Measurements from ENCODE around the gene TBRG4. TPM values are rescaled to one million over a fixed set of nuclear protein-coding genes. Genes with fewer than 3 reads are reported as not detected.
A peak's percentile ranks its signal among the peaks of the same experiment; 100 is the strongest.

TBRG4 gene
- total RNA-seq, 1 donor from 2014 or later, result 195 TPM

DNA sequence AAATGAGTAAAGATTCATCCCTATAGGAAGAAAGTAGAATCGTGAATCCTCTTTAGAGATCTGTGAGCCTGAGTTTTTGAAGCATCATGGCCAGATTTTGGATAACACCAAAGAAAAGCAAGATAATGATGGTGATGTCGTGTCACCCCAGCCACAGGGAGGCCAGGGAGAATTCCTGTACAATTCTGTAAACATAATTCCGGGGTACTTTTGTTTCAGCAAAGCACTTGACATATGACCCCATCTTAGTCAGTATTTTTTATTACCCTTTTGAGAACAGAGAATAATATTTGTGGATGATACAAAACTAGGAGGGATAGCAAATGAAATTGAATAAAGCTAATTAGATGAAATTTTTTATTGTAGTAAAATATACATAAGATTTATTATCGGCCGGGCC is 56.5 kb downstream of the TBRG4 start:
- intact Hi-C loops (cut with micrococcal nuclease), result loop anchor here (2.0 kb wide), 1 partner anchor 18 kb away; no protein-coding TSS in a partner anchor
- H3K4me1 Mint-ChIP-seq (ENCODE audit: low read depth), result peaks cover 51% of the 10 kb centered on the region
- H3K27ac Mint-ChIP-seq, result peak overlapping the region; percentile 59
- H3K27me3 Mint-ChIP-seq (ENCODE audit: insufficient read depth), result no peaks in the 10 kb centered on the region
- H3K36me3 Mint-ChIP-seq (ENCODE audit: low read depth), result peaks cover 55% of the 10 kb centered on the region
- DNase-seq (ENCODE audit: low spot score), result no peak
- no peaks in the 10 kb centered on the region for H3K9me3 Mint-ChIP-seq
- no peak overlapping the region for H3K4me3 Mint-ChIP-seq

DNA sequence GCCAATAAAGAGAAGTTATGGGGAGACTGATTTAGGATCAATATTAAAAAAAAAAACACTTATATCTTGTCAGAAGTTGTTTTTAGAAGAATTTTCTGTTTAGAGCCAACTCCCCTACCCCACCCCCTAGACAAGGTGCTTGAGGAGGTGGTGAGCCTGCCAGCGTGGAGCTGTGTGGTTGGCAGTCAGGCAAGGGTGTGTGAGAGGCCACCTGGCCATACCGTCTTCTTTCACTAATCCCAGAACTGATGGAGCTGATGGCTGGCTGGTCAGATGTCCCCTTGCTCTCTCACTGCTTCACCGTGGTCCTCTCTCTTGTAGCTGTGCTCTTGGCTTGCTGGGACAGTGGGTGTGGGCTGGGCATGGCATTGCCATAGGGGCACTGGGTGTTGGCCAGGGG is 57.1 kb downstream of the TBRG4 start:
- intact Hi-C loops (cut with micrococcal nuclease), result loop anchor here (2.0 kb wide), 1 partner anchor 18 kb away; no protein-coding TSS in a partner anchor
- peaks cover 55% of the 10 kb centered on the region for H3K36me3 Mint-ChIP-seq (ENCODE audit: low read depth)
- H3K4me1 Mint-ChIP-seq (ENCODE audit: low read depth), result peaks cover 50% of the 10 kb centered on the region
- H3K27me3 Mint-ChIP-seq (ENCODE audit: insufficient read depth), result no peaks in the 10 kb centered on the region
- peak overlapping the region; percentile 59 for H3K27ac Mint-ChIP-seq
- no peak for DNase-seq (ENCODE audit: low spot score)
- no peaks in the 10 kb centered on the region for H3K9me3 Mint-ChIP-seq
- H3K4me3 Mint-ChIP-seq, result no peak overlapping the region

DNA sequence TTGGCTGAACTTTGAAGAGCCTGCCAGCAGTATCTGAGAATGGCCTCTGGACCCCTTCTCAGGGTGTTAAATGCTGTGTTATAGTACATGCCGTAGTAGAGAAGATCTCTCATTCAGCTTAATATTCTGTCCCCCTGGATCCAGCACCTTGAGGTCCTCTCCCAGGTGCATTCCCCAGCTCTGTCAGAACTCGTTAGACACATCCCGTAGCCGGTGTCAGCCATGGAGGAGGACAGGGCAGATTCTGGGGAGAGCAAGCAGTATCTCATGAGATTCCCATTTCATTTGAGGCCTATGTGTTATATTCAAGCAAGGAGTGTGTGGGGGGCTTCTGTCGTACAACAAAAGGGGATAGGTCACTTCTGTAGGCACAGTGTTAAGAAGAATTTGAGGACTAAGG is 57.6 kb downstream of the TBRG4 start:
- intact Hi-C loops (cut with micrococcal nuclease), result loop anchor here (2.0 kb wide), 1 partner anchor 17 kb away; no protein-coding TSS in a partner anchor
- peaks cover 50% of the 10 kb centered on the region for H3K4me1 Mint-ChIP-seq (ENCODE audit: low read depth)
- peak overlapping the region; percentile 50 for H3K27ac Mint-ChIP-seq
- no peak overlapping the region for H3K4me3 Mint-ChIP-seq
- no peaks in the 10 kb centered on the region for H3K9me3 Mint-ChIP-seq
- no peak for DNase-seq (ENCODE audit: low spot score)
- no peaks in the 10 kb centered on the region for H3K27me3 Mint-ChIP-seq (ENCODE audit: insufficient read depth)
- peaks cover 55% of the 10 kb centered on the region for H3K36me3 Mint-ChIP-seq (ENCODE audit: low read depth)

DNA sequence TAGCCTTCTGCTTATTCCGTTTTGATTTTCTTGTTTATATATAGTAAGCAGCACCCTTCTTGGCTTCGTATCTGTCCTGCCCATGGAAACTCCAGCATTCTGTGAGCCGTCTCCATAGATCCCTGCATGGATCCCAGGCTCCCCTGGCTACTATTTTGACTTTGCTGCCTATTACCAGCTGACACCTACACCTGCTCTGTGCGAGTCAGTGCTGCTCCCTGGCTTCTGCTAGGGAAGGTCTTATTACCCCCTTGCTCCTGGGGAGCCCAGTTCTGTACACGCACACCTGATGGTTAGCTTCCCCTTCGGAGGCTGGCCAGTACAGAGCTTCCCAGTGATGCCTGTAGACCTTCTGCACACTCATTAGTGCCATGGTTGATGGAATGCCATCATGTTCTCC is 58.1 kb downstream of the TBRG4 start:
- Mint-ChIP-seq H3K4me1 (ENCODE audit: low read depth) (peaks cover 48% of the 10 kb centered on the region), H3K27ac (peak overlapping the region; percentile 50), H3K27me3 (ENCODE audit: insufficient read depth) (no peaks in the 10 kb centered on the region), H3K36me3 (ENCODE audit: low read depth) (peaks cover 54% of the 10 kb centered on the region), H3K4me3 (no peak overlapping the region), H3K9me3 (no peaks in the 10 kb centered on the region)
- intact Hi-C loops (cut with micrococcal nuclease), result no loop called here
- DNase-seq (ENCODE audit: low spot score), result no peak

DNA sequence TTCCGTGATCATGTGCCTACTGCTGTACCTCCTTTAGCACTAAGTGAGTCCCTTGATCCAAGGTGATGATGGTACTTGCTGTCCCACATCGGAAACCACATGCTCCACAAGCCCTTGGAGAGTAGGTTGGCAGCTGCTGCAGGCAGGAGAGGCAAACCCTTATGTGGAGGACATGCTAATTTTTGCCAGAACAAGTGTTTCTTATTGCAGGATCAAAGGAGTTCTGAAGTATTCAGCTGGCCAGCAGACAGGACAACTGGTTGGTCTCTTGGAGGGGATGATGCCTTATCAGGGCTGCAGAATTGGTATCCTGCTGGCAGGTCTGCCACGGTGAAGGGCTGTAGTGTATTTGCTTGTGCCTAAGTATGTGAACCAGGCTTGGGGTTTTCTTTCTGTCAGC is 59.5 kb downstream of the TBRG4 start:
- H3K4me1 Mint-ChIP-seq (ENCODE audit: low read depth), result peaks cover 43% of the 10 kb centered on the region
- DNase-seq (ENCODE audit: low spot score), result no peak
- H3K9me3 Mint-ChIP-seq, result no peaks in the 10 kb centered on the region
- peaks cover 44% of the 10 kb centered on the region for H3K36me3 Mint-ChIP-seq (ENCODE audit: low read depth)
- intact Hi-C loops (cut with micrococcal nuclease), result no loop called here
- H3K4me3 Mint-ChIP-seq, result no peak overlapping the region
- H3K27ac Mint-ChIP-seq, result peak overlapping the region; percentile 48
- H3K27me3 Mint-ChIP-seq (ENCODE audit: insufficient read depth), result no peaks in the 10 kb centered on the region

DNA sequence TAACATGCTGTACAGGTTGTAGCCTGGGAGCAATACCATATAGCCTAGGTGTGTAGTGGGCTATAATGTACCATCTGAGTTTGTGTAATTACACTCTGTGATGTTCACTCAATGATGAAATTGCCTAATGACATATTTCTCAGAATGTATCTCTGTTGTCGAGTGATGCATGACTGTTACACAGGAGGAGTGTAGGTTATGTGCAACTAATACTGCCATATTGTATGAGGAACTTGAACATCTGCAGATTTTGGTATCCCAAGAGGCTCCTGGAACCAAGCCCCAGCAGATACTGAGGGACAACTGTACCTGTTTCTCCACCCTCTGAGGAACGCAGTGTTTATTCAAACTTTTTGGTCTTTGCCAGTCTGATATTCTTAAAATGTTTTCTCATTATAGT is 61.3 kb downstream of the TBRG4 start:
- H3K27me3 Mint-ChIP-seq (ENCODE audit: insufficient read depth), result no peaks in the 10 kb centered on the region
- H3K36me3 Mint-ChIP-seq (ENCODE audit: low read depth), result peaks cover 46% of the 10 kb centered on the region
- no peak for DNase-seq (ENCODE audit: low spot score)
- H3K9me3 Mint-ChIP-seq, result no peaks in the 10 kb centered on the region
- peaks cover 45% of the 10 kb centered on the region for H3K4me1 Mint-ChIP-seq (ENCODE audit: low read depth)
- H3K27ac Mint-ChIP-seq, result peak overlapping the region; percentile 10
- H3K4me3 Mint-ChIP-seq, result no peak overlapping the region
- intact Hi-C loops (cut with micrococcal nuclease), result no loop called here

Other genes starting within 250 kb of the TBRG4 start
- 42.1 and 42.6 TPM in 2 replicates for gene PURB, start 226.2 kb downstream of the TBRG4 start, total RNA-seq
- 252 and 258 TPM in 2 replicates for gene MYO1G, start 132.7 kb downstream of the TBRG4 start, total RNA-seq
- 59.2 and 65.5 TPM in 2 replicates for gene CCM2, start 111.5 kb downstream of the TBRG4 start, total RNA-seq
- gene NACAD, start 22.7 kb downstream of the TBRG4 start, total RNA-seq, result 0.05 TPM in 1 of 2 replicates, not detected in the other
- gene RAMP3, start 46.1 kb upstream of the TBRG4 start, total RNA-seq, result not detected in 2 replicates

All from activated T-helper 1 cell treated with anti-CD3 and anti-CD28 coated beads, Interleukin-12 subunit alpha, Interleukin-12 subunit beta, Interleukin-2, Interleukin-4 antibody, amounts not matched to agents 30 ng/mL and 10 ng/mL and 1 ng/mL, durations not matched to agents 14 hours and 24 hours and 36 hours (primary cell).